ENCODE results near the gene PPA1. TPM values are rescaled to one million over a fixed set of nuclear protein-coding genes. Genes with fewer than 3 reads are reported as not detected.

PPA1 gene
- total RNA-seq, 1 experiment from 2014 or later: 234 TPM

- no peak for TF ChIP-seq POLR2A (IDR thresholded peaks at IDR 0.05; ENCODE audit: borderline replicate concordance, extremely low read depth, insufficient read depth, insufficient read length)
- Histone ChIP-seq H4K20me1 (ENCODE audit: insufficient read depth) (peaks cover 24% of the 10 kb centered on the region; the same call in 1 of the 2 replicates), H3K4me1 (ENCODE audit: control insufficient read depth in 1 of 2, insufficient read depth in 2 of 2, low read length in 2 of 2) (peaks cover 9 to 12% of the 10 kb centered on the region in 2 experiments), H3K27ac (ENCODE audit: low read depth, low read length) (no peak overlapping the region), H3K9me2 (ENCODE audit: insufficient read depth) (no peaks in the 10 kb centered on the region), H3K79me2 (ENCODE audit: insufficient read depth, low read length) (peaks cover 98% of the 10 kb centered on the region), H2AFZ (ENCODE audit: low read depth, low read length, poor library complexity, severe bottlenecking) (no peak overlapping the region), H3K9me3 (ENCODE audit: control insufficient read depth in 1 of 2, insufficient read depth in 1 of 2, low read depth in 1 of 2, low read length in 2 of 2) (no peaks in the 10 kb centered on the region), H3K4me3 (replicated peaks in 1 of 2; ENCODE audit: low read depth in 1 of 2, low read length in 2 of 2) (no peak overlapping the region), H3K27me3 (ENCODE audit: insufficient read depth, low read length) (no peaks in the 10 kb centered on the region), H3K9ac (ENCODE audit: low read length) (no peak overlapping the region), H3K4me2 (ENCODE audit: low read length) (no peak overlapping the region), H3K36me3 (ENCODE audit: control insufficient read depth in 1 of 2, insufficient read depth in 2 of 2, low read length in 2 of 2) (peaks cover 30 to 35% of the 10 kb centered on the region in 2 experiments)
- ChIA-PET RAD21 (ENCODE audit: low non-redundant PET in 1 of 2, low total read pairs in 2 of 2, uncharacterized antibody in 2 of 2, unreplicated experiment in 2 of 2) (no interaction called here), POLR2A (no interaction called here), CTCF (no interaction called here)
- DNase-seq (ENCODE audit: low read depth, low spot score) (no peak), ATAC-seq (no peak)
- BruUV-seq (replicated peaks): no TSS peak
- intact Hi-C loops (cut with micrococcal nuclease): no loop called here
Observed at GRCh38 chr10:70164163-70164562, 69.1 kb downstream of the PPA1 start.

DNA sequence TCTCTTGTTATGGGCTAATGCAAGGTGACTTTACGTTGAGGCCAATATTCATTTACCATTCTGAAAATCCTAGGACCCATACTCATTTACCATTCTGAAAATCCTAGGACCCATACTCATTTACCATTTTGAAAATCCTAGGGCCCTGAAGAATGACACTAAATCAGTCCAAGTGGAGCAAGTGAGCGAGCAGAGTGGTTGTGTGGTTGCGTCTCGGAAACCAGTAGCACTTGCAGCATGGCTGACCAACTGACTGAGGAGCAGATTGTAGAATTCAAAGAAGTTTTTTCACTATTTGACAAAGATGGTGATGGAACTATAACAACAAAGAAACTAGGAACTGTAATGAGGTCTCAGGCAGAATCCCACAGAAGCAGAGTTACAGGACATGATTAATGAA is 69.8 kb downstream of the PPA1 start:
- H3K9me3 ChIP-seq (ENCODE audit: control insufficient read depth in 1 of 2, insufficient read depth in 1 of 2, low read depth in 1 of 2, low read length in 2 of 2): no peaks in the 10 kb centered on the region
- peaks cover 20% of the 10 kb centered on the region; the same call in 1 of the 2 replicates for H4K20me1 ChIP-seq (ENCODE audit: insufficient read depth)
- TF ChIP-seq SRF (IDR thresholded peaks at IDR 0.05; ENCODE audit: low read depth) (no peak), POLR2A (IDR thresholded peaks at IDR 0.05; ENCODE audit: borderline replicate concordance, extremely low read depth, insufficient read depth, insufficient read length) (no peak), TCF7L2 (IDR thresholded peaks at IDR 0.05; ENCODE audit: borderline replicate concordance, extremely low read depth, insufficient read depth, insufficient read length) (no peak)
- TF ChIP-seq, protein P1, sequence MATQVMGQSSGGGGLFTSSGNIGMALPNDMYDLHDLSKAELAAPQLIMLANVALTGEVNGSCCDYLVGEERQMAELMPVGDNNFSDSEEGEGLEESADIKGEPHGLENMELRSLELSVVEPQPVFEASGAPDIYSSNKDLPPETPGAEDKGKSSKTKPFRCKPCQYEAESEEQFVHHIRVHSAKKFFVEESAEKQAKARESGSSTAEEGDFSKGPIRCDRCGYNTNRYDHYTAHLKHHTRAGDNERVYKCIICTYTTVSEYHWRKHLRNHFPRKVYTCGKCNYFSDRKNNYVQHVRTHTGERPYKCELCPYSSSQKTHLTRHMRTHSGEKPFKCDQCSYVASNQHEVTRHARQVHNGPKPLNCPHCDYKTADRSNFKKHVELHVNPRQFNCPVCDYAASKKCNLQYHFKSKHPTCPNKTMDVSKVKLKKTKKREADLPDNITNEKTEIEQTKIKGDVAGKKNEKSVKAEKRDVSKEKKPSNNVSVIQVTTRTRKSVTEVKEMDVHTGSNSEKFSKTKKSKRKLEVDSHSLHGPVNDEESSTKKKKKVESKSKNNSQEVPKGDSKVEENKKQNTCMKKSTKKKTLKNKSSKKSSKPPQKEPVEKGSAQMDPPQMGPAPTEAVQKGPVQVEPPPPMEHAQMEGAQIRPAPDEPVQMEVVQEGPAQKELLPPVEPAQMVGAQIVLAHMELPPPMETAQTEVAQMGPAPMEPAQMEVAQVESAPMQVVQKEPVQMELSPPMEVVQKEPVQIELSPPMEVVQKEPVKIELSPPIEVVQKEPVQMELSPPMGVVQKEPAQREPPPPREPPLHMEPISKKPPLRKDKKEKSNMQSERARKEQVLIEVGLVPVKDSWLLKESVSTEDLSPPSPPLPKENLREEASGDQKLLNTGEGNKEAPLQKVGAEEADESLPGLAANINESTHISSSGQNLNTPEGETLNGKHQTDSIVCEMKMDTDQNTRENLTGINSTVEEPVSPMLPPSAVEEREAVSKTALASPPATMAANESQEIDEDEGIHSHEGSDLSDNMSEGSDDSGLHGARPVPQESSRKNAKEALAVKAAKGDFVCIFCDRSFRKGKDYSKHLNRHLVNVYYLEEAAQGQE (IDR thresholded peaks at IDR 0.05; ENCODE audit: low read depth): no peak
- no peak for ATAC-seq
- H3K9ac ChIP-seq (ENCODE audit: low read length): no peak overlapping the region
- no peak for DNase-seq (ENCODE audit: low read depth, low spot score)
- no peak overlapping the region for H3K27ac ChIP-seq (ENCODE audit: low read depth, low read length)
- H3K79me2 ChIP-seq (ENCODE audit: insufficient read depth, low read length): peaks cover 97% of the 10 kb centered on the region
- ChIA-PET RAD21 (ENCODE audit: low non-redundant PET in 1 of 2, low total read pairs in 2 of 2, uncharacterized antibody in 2 of 2, unreplicated experiment in 2 of 2) (no interaction called here), CTCF (no interaction called here), POLR2A (no interaction called here)
- no peaks in the 10 kb centered on the region for H3K27me3 ChIP-seq (ENCODE audit: insufficient read depth, low read length)
- peaks cover 4 to 6% of the 10 kb centered on the region in 2 experiments; a peak in 3 of 4 replicates for H3K4me1 ChIP-seq (ENCODE audit: control insufficient read depth in 1 of 2, insufficient read depth in 2 of 2, low read length in 2 of 2)
- no peaks in the 10 kb centered on the region for H3K9me2 ChIP-seq (ENCODE audit: insufficient read depth)
- no peak overlapping the region for H3K4me2 ChIP-seq (ENCODE audit: low read length)
- intact Hi-C loops (cut with micrococcal nuclease): no loop called here
- no peak overlapping the region for H2AFZ ChIP-seq (ENCODE audit: low read depth, low read length, poor library complexity, severe bottlenecking)
- peaks cover 34 to 39% of the 10 kb centered on the region in 2 experiments for H3K36me3 ChIP-seq (ENCODE audit: control insufficient read depth in 1 of 2, insufficient read depth in 2 of 2, low read length in 2 of 2)
- no peak overlapping the region for H3K4me3 ChIP-seq (replicated peaks in 1 of 2; ENCODE audit: low read depth in 1 of 2, low read length in 2 of 2)
- no TSS peak for BruUV-seq (replicated peaks)

Measured in HCT116 (cell line).